ENCODE measurements around the gene TMPRSS13. TPM values are rescaled to one million over a fixed set of nuclear protein-coding genes. Genes with fewer than 3 reads are reported as not detected.

TMPRSS13 gene
- polyA plus RNA-seq, 1 experiment, result not detected

GRCh38 chr11:117941163-117941707, 12.0 kb upstream of the TMPRSS13 start:
- ChIA-PET CTCF (interaction anchor here (1.4 to 2.7 kb wide), 2 partner anchors 98 to 133 kb away, joined by 6 to 19 read pairs; no protein-coding TSS in a partner anchor), POLR2A (no interaction called here)
- Histone ChIP-seq H3K27me3 (ENCODE audit: control insufficient read depth, insufficient read depth, low read length) (peaks cover 15% of the 10 kb centered on the region), H3K4me3 (ENCODE audit: low read depth, low read length) (no peak overlapping the region), H3K27ac (ENCODE audit: low read depth, low read length) (no peak overlapping the region), H3K9me3 (ENCODE audit: control insufficient read depth, insufficient read depth, low read length) (no peaks in the 10 kb centered on the region)
- DNase-seq (ENCODE audit: low read depth, low spot score), result no peak
- TF ChIP-seq CTCF (IDR thresholded peaks at IDR 0.05; ENCODE audit: low read depth, low read length), result no peak

GRCh38 chr11:117940736-117941135, 11.5 kb upstream of the TMPRSS13 start:
- Histone ChIP-seq H3K27ac (ENCODE audit: low read depth, low read length) (no peak overlapping the region), H3K27me3 (ENCODE audit: control insufficient read depth, insufficient read depth, low read length) (peaks cover 15% of the 10 kb centered on the region), H3K9me3 (ENCODE audit: control insufficient read depth, insufficient read depth, low read length) (no peaks in the 10 kb centered on the region), H3K4me3 (ENCODE audit: low read depth, low read length) (no peak overlapping the region)
- CTCF ChIA-PET, result interaction anchor here (1.4 to 1.6 kb wide), 5 partner anchors 97 to 134 kb away, joined by 3 to 5 read pairs (median 4); no protein-coding TSS in a partner anchor
- POLR2A ChIA-PET, result no interaction called here
- no peak for DNase-seq (ENCODE audit: low read depth, low spot score)
- no peak for TF ChIP-seq CTCF (IDR thresholded peaks at IDR 0.05; ENCODE audit: low read depth, low read length)

GRCh38 chr11:117936973-117937372, 7.8 kb upstream of the TMPRSS13 start:
- POLR2A ChIA-PET, result no interaction called here
- CTCF ChIA-PET, result interaction anchor here (1.1 to 4.5 kb wide), 5 partner anchors 10 to 129 kb away, joined by 3 to 41 read pairs (median 3); no protein-coding TSS in a partner anchor
- no peak overlapping the region for H3K27ac ChIP-seq (ENCODE audit: low read depth, low read length)
- peaks cover 12% of the 10 kb centered on the region for H3K27me3 ChIP-seq (ENCODE audit: control insufficient read depth, insufficient read depth, low read length)
- no peak for TF ChIP-seq CTCF (IDR thresholded peaks at IDR 0.05; ENCODE audit: low read depth, low read length)
- no peaks in the 10 kb centered on the region for H3K9me3 ChIP-seq (ENCODE audit: control insufficient read depth, insufficient read depth, low read length)
- DNase-seq (ENCODE audit: low read depth, low spot score), result no peak
- H3K4me3 ChIP-seq (ENCODE audit: low read depth, low read length), result no peak overlapping the region

- CTCF ChIA-PET, result interaction anchor here (4.5 kb wide), 1 partner anchor 12 kb away, joined by 41 read pairs; no protein-coding TSS in a partner anchor
- TF ChIP-seq CTCF (IDR thresholded peaks at IDR 0.05; ENCODE audit: low read depth, low read length), result no peak
Measured at GRCh38 chr11:117934526-117935307, 5.5 kb upstream of the TMPRSS13 start.

GRCh38 chr11:117933930-117934329, 4.7 kb upstream of the TMPRSS13 start:
- no peak overlapping the region for H3K4me3 ChIP-seq (ENCODE audit: low read depth, low read length)
- H3K27me3 ChIP-seq (ENCODE audit: control insufficient read depth, insufficient read depth, low read length), result peaks cover 20% of the 10 kb centered on the region
- DNase-seq (ENCODE audit: low read depth, low spot score), result no peak
- no peak for TF ChIP-seq CTCF (IDR thresholded peaks at IDR 0.05; ENCODE audit: low read depth, low read length)
- H3K27ac ChIP-seq (ENCODE audit: low read depth, low read length), result no peak overlapping the region
- ChIA-PET CTCF (interaction anchor here (3.2 kb wide), 1 partner anchor 13 kb away, joined by 16 read pairs; no protein-coding TSS in a partner anchor), POLR2A (no interaction called here)
- no peaks in the 10 kb centered on the region for H3K9me3 ChIP-seq (ENCODE audit: control insufficient read depth, insufficient read depth, low read length)

More at GRCh38 chr11:117934526-117935307, 5.5 kb upstream of the TMPRSS13 start:
- no peak overlapping the region for H3K27ac ChIP-seq (ENCODE audit: low read depth, low read length)
- DNase-seq (ENCODE audit: low read depth, low spot score), result no peak
- no peaks in the 10 kb centered on the region for H3K9me3 ChIP-seq (ENCODE audit: control insufficient read depth, insufficient read depth, low read length)
- POLR2A ChIA-PET, result no interaction called here
- no peak overlapping the region for H3K4me3 ChIP-seq (ENCODE audit: low read depth, low read length)
- H3K27me3 ChIP-seq (ENCODE audit: control insufficient read depth, insufficient read depth, low read length), result peaks cover 16% of the 10 kb centered on the region

All from AG04450 (cell line).